ENCODE data around the gene SNTN. TPM values are rescaled to one million over a fixed set of nuclear protein-coding genes. Genes with fewer than 3 reads are reported as not detected.
"Not testable (repeated sequence)": the region's sequence is repeated elsewhere in the genome, so short reads cannot be mapped to it uniquely, and the experiment has no call there.

SNTN gene
- total and polyA plus RNA-seq, 9 donors: 0.17 to 26.0 (median 1.8) TPM; not detected in 3

- Histone ChIP-seq H3K4me1 (ENCODE audit: insufficient read depth) (no peaks in the 10 kb centered on the region), H3K36me3 (no peaks in the 10 kb centered on the region), H3K27me3 (no peaks in the 10 kb centered on the region), H3K9me3 (no peaks in the 10 kb centered on the region), H3K4me3 (no peak overlapping the region), H3K27ac (no peak overlapping the region)
- DNase-seq: no peak
- intact Hi-C loops (cut with DNase I): no loop called here
- no peak for TF ChIP-seq EP300 (IDR thresholded peaks at IDR 0.05)
- no peak for TF ChIP-seq POLR2A (IDR thresholded peaks at IDR 0.05)
- TF ChIP-seq CTCF (IDR thresholded peaks at IDR 0.05): no peak
- 85 to 90% (median 86%) methylated on average over 3 of the region's 3 CpGs for WGBS, 3 donors
These were observed 17.3 kb upstream of the SNTN start for GRCh38 chr3:63635186-63635585.

GRCh38 chr3:63639806-63640205 lies 12.7 kb upstream of the SNTN start:
- H3K27me3 ChIP-seq: no peaks in the 10 kb centered on the region
- 88 to 97% (median 95%) methylated on average over 2 of the region's 2 CpGs for WGBS, 3 donors
- TF ChIP-seq POLR2A (IDR thresholded peaks at IDR 0.05) (no peak), EP300 (IDR thresholded peaks at IDR 0.05) (no peak), CTCF (IDR thresholded peaks at IDR 0.05) (no peak)
- no peaks in the 10 kb centered on the region for H3K36me3 ChIP-seq
- H3K4me3 ChIP-seq: no peak overlapping the region
- intact Hi-C loops (cut with DNase I): no loop called here
- no peaks in the 10 kb centered on the region for H3K9me3 ChIP-seq
- no peak overlapping the region for H3K27ac ChIP-seq
- DNase-seq: no peak
- no peaks in the 10 kb centered on the region for H3K4me1 ChIP-seq (ENCODE audit: insufficient read depth)

- TF ChIP-seq POLR2A (IDR thresholded peaks at IDR 0.05) (no peak), EP300 (IDR thresholded peaks at IDR 0.05) (no peak), CTCF (IDR thresholded peaks at IDR 0.05) (no peak)
- Histone ChIP-seq H3K4me1 (ENCODE audit: insufficient read depth) (no peaks in the 10 kb centered on the region), H3K27ac (no peak overlapping the region), H3K9me3 (no peaks in the 10 kb centered on the region), H3K27me3 (no peaks in the 10 kb centered on the region), H3K36me3 (no peaks in the 10 kb centered on the region), H3K4me3 (no peak overlapping the region)
- DNase-seq: no peak
- intact Hi-C loops (cut with DNase I): no loop called here
- 53 to 80% (median 64%) methylated on average over 1 of the region's 1 CpG for WGBS, 3 donors
These were observed 10.0 kb upstream of the SNTN start for GRCh38 chr3:63642488-63642887.

- no peak overlapping the region for H3K27ac ChIP-seq
- no peak for TF ChIP-seq CTCF (IDR thresholded peaks at IDR 0.05)
- TF ChIP-seq EP300 (IDR thresholded peaks at IDR 0.05): no peak
- no peak for TF ChIP-seq POLR2A (IDR thresholded peaks at IDR 0.05)
- no peaks in the 10 kb centered on the region for H3K27me3 ChIP-seq
- no peak overlapping the region for H3K4me3 ChIP-seq
- no peaks in the 10 kb centered on the region for H3K4me1 ChIP-seq (ENCODE audit: insufficient read depth)
- no peak for DNase-seq
- WGBS, 3 donors: 52 to 66% (median 54%) methylated on average over 5 of the region's 5 CpGs
- intact Hi-C loops (cut with DNase I): no loop called here
- no peaks in the 10 kb centered on the region for H3K36me3 ChIP-seq
- H3K9me3 ChIP-seq: no peaks in the 10 kb centered on the region
These were observed 8.2 kb upstream of the SNTN start for GRCh38 chr3:63644212-63644797.

GRCh38 chr3:63644928-63645781 lies 7.3 kb upstream of the SNTN start:
- H3K27me3 ChIP-seq; H3K27ac ChIP-seq; DNase-seq; intact Hi-C loops (cut with DNase I); H3K4me3 ChIP-seq; H3K36me3 ChIP-seq; H3K4me1 ChIP-seq (ENCODE audit: insufficient read depth); H3K9me3 ChIP-seq: not testable (repeated sequence)
- WGBS, 3 donors: 64 to 70% (median 68%) methylated on average over 25 of the region's 25 CpGs

Measured in ovary (tissue), 9 donors.